H1 (cell line): Measurements from ENCODE around the gene AGBL4. TPM values are rescaled to one million over a fixed set of nuclear protein-coding genes. Genes with fewer than 3 reads are reported as not detected.

Experiments used
- CTCF ChIA-PET: fragments of 300-600 bp; sonication (Branson Sonifier 250); formaldehyde crosslinking; loops from one replicate; lab custom pipeline; 2021; ENCODE audit not compliant: partially characterized antibody; lab: Charles Lee
- POLR2A ChIA-PET: fragments of 300-600 bp; sonication (Branson Sonifier 250); formaldehyde crosslinking; loops from one replicate; lab custom pipeline; 2021; ENCODE audit warnings: inconsistent platforms; ENCODE audit not compliant: partially characterized antibody; lab: Charles Lee
- DNase-seq, 2 experiments: peaks; one replicate each; pipeline versions ENCODE4 v3.0.0 to v3.0.0-alpha.2; 2010 to 2022; ENCODE audit warnings: low spot score in 2 of 2, low read depth in 1 of 2, mixed read lengths in 1 of 2
- FAIRE-seq: peaks from 2 replicates; lab custom pipeline; 2011; peaks lifted over from hg19 to GRCh38; lab: Jason Lieb, UNC
- H2AFZ ChIP-seq: 2 replicates; pipeline ENCODE4 v1.8.1; 2012; ENCODE audit warnings: low read length, inconsistent platforms
- H2AK5ac ChIP-seq: 2 replicates; pipeline ENCODE4 v1.6.1; 2013; ENCODE audit warnings: low read depth, low read length
- H2BK120ac ChIP-seq: replicated peaks from 2 replicates; pipeline ENCODE3; 2013; ENCODE audit warnings: low read depth, low read length, inconsistent platforms
- H2BK12ac ChIP-seq: 2 replicates; pipeline ENCODE4 v1.6.1; 2013; ENCODE audit warnings: low read depth, low read length
- H2BK15ac ChIP-seq: 2 replicates; pipeline ENCODE4 v1.6.1; 2013; ENCODE audit warnings: low read length
- H2BK20ac ChIP-seq: 2 replicates; pipeline ENCODE4 v1.6.1; 2013; ENCODE audit warnings: low read length
- H2BK5ac ChIP-seq: 2 replicates; pipeline ENCODE4 v1.6.1; 2013; ENCODE audit warnings: low read depth, low read length
- H3K14ac ChIP-seq: 2 replicates; pipeline ENCODE4 v1.6.1; 2013; ENCODE audit warnings: inconsistent platforms; ENCODE audit not compliant: insufficient read length
- H3K18ac ChIP-seq: 2 replicates; pipeline ENCODE4 v1.6.1; 2013; ENCODE audit warnings: low read length; ENCODE audit errors: extremely low read depth
- H3K23ac ChIP-seq: 2 replicates; pipeline ENCODE4 v1.6.1; 2013; ENCODE audit warnings: inconsistent platforms; ENCODE audit not compliant: insufficient read length
- H3K23me2 ChIP-seq: 2 replicates; pipeline ENCODE4 v1.6.1; 2013; ENCODE audit warnings: low read depth, low read length
- H3K27ac ChIP-seq: 2 replicates; pipeline ENCODE4 v1.6.1; 2011; ENCODE audit warnings: low read depth, low read length, inconsistent platforms
- H3K27me3 ChIP-seq, 4 experiments: replicated peaks in 1 of 4; 1 replicate in 1 of 4; 2 replicates in 3 of 4; pipeline versions ENCODE4 v1.6.1 to v1.8.1; 2011 to 2013; ENCODE audit warnings: low read length in 3 of 4, mild to moderate bottlenecking in 3 of 4, inconsistent platforms in 2 of 4, mixed read lengths in 2 of 4, moderate library complexity in 1 of 4; ENCODE audit not compliant: control insufficient read depth in 3 of 4, insufficient read depth in 3 of 4; ENCODE audit errors: extremely low read depth in 1 of 4
- H3K36me3 ChIP-seq, 4 experiments: 2 replicates each; pipeline versions ENCODE4 v1.6.1 to v1.8.1; 2011 to 2013; ENCODE audit warnings: mild to moderate bottlenecking in 4 of 4, low read length in 3 of 4, moderate library complexity in 2 of 4, control low read depth in 1 of 4, inconsistent platforms in 1 of 4; ENCODE audit not compliant: insufficient read depth in 4 of 4, control insufficient read depth in 2 of 4
- H3K4ac ChIP-seq: replicated peaks from 2 replicates; pipeline ENCODE3; 2013; ENCODE audit warnings: low read length, low read depth, mixed read lengths, inconsistent platforms; ENCODE audit not compliant: insufficient read length
- H3K4me1 ChIP-seq, 4 experiments: replicated peaks in 1 of 4; 1 replicate in 1 of 4; 2 replicates in 3 of 4; pipeline versions ENCODE4 v1.6.1 to v1.8.1; 2011 to 2013; ENCODE audit warnings: low read length in 3 of 4, inconsistent platforms in 2 of 4, mixed read lengths in 1 of 4; ENCODE audit not compliant: insufficient read depth in 4 of 4, control insufficient read depth in 3 of 4
- H3K4me2 ChIP-seq, 2 experiments: 2 replicates each; pipeline versions ENCODE4 v1.6.1 to v1.8.1; 2011 to 2013; ENCODE audit warnings: low read depth in 2 of 2, low read length in 2 of 2, control low read depth in 1 of 2, inconsistent platforms in 1 of 2, mild to moderate bottlenecking in 1 of 2; ENCODE audit not compliant: insufficient read depth in 1 of 2
- H3K4me3 ChIP-seq, 4 experiments: fragments of 200-600, 300-600 bp in 1 of 4; sonication (generic), shearing (Covaris generic), sonication (Bioruptor Twin) in 1 of 4; 2 replicates each; pipeline versions ENCODE4 v1.5.1 to v1.8.1; 2011 to 2016; ENCODE audit warnings: low read length in 4 of 4, low read depth in 3 of 4, control low read depth in 2 of 4, inconsistent platforms in 2 of 4, mild to moderate bottlenecking in 2 of 4, mixed read lengths in 1 of 4, moderate library complexity in 1 of 4; ENCODE audit not compliant: insufficient read depth in 2 of 4; ENCODE audit errors: extremely low read depth in 1 of 4
- H3K56ac ChIP-seq: replicated peaks from 2 replicates; pipeline ENCODE3; 2013; ENCODE audit warnings: low read depth, mild to moderate bottlenecking, mixed read lengths, low read length, inconsistent platforms; ENCODE audit not compliant: insufficient read length
- H3K79me1 ChIP-seq: 2 replicates; pipeline ENCODE4 v1.6.1; 2013; ENCODE audit warnings: low read depth, low read length, control low read depth
- H3K79me2 ChIP-seq, 2 experiments: 2 replicates each; pipeline versions ENCODE4 v1.6.1 to v1.8.1; 2012 to 2013; ENCODE audit warnings: low read length in 2 of 2, mild to moderate bottlenecking in 2 of 2, inconsistent platforms in 1 of 2; ENCODE audit not compliant: insufficient read depth in 2 of 2, control insufficient read depth in 1 of 2
- H3K9ac ChIP-seq, 4 experiments: replicated peaks in 1 of 4; 1 replicate in 1 of 4; 2 replicates in 3 of 4; pipeline versions ENCODE4 v1.6.1 to v1.8.1; 2011 to 2013; ENCODE audit warnings: low read depth in 3 of 4, low read length in 3 of 4, control low read depth in 2 of 4, mild to moderate bottlenecking in 2 of 4, moderate library complexity in 2 of 4, inconsistent platforms in 1 of 4; ENCODE audit errors: extremely low read depth in 1 of 4
- H3K9me3 ChIP-seq, 2 experiments: 2 replicates each; pipeline versions ENCODE4 v1.6.1 to v1.8.1; 2012 to 2013; ENCODE audit warnings: mild to moderate bottlenecking in 2 of 2, moderate library complexity in 2 of 2, control low read depth in 1 of 2, inconsistent platforms in 1 of 2, low read depth in 1 of 2, low read length in 1 of 2, mixed read lengths in 1 of 2; ENCODE audit not compliant: insufficient read depth in 2 of 2
- H4K20me1 ChIP-seq, 2 experiments: replicated peaks in 1 of 2; 2 replicates each; pipeline versions ENCODE3 to v1.8.1; 2011 to 2013; ENCODE audit warnings: inconsistent platforms in 2 of 2, low read length in 2 of 2, mild to moderate bottlenecking in 1 of 2; ENCODE audit not compliant: insufficient read depth in 2 of 2, control insufficient read depth in 1 of 2
- H4K5ac ChIP-seq: 2 replicates; pipeline ENCODE4 v1.6.1; 2013; ENCODE audit warnings: low read length, low read depth, mixed read lengths, inconsistent platforms; ENCODE audit not compliant: insufficient read length
- H4K8ac ChIP-seq: 2 replicates; pipeline ENCODE4 v1.8.0; 2013; ENCODE audit warnings: mild to moderate bottlenecking, moderate library complexity, low read length, inconsistent platforms; ENCODE audit not compliant: insufficient read depth; ENCODE audit errors: extremely low read depth
- H4K91ac ChIP-seq: replicated peaks from 2 replicates; pipeline ENCODE3; 2013; ENCODE audit warnings: low read length, mixed read lengths, inconsistent platforms; ENCODE audit not compliant: insufficient read length
- HDAC6 ChIP-seq: IDR thresholded peaks from one replicate; pipeline ENCODE4 v1.7.1; 2012; ENCODE audit warnings: low read depth, mild to moderate bottlenecking, inconsistent platforms, low read length, moderate library complexity
- TAF7 ChIP-seq: optimal IDR thresholded peaks from 2 replicates; pipeline ENCODE3; 2011; ENCODE audit warnings: low read depth, mild to moderate bottlenecking, inconsistent platforms, low read length, moderate library complexity, borderline replicate concordance
- polyA plus RNA-seq, 7 experiments: library from polyadenylated mRNA; depleted of rRNA in 3 of 7; stranded (reverse) in 5 of 7; unstranded in 2 of 7; fragments of >200 nt in 5 of 7; fragments of 200-250 nt in 2 of 7; gene quantifications; 1 replicate in 5 of 7; 2 replicates in 1 of 7; 4 replicates in 1 of 7; pipeline versions ENCODE4 v1.2.1 to v1.2.3, GENCODE V29; 2011 to 2013; ENCODE audit warnings: missing spikeins in 2 of 7, mixed read lengths in 2 of 7
- total RNA-seq: library from RNA; stranded (reverse); fragmentation: NEBNext Ultra II Directional; extraction: Animal tissue kit (Norgen Biotek cat#: 25700); gene quantifications from 2 replicates; pipeline ENCODE4 v1.2.1, GENCODE V29; 2021

AGBL4 gene
- total and polyA plus RNA-seq, 2 of the 8 experiments (the other 6 are each of a cell fraction or from before 2014, with no cell fraction given): 0.41 to 0.45 TPM

DNA sequence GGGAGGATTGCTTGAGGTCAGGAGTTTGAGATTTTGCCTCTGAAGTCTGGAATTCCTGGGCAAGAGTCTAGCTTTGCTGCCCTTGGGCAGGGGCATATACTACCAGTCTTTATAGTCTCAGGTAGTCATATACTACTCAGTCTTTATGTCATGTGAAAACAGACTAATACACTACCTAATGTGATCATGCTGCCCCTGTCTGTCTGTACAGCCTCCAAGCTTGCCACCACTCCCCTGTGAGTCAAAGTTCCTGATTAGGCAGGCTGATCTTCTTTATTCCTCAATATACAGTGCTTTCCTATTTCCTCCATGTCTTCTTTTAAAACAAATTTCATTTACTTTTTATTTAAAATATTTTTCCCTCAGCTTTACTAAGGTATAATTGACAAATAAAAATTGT lies 1141.7 kb downstream of the AGBL4 start:
- Histone ChIP-seq H3K14ac (no peak overlapping the region), H3K4me1 (peaks cover 0 to 2% (median 0%) of the 10 kb centered on the region in 4 experiments; a peak in 1 of 7 replicates), H2BK12ac (no peak overlapping the region), H3K4me3 (no peak overlapping the region), H2BK20ac (no peak overlapping the region), H3K9ac (no peak overlapping the region), H3K4ac (no peak overlapping the region), H3K79me2 (no peaks in the 10 kb centered on the region), H3K4me2 (no peak overlapping the region), H2BK5ac (no peak overlapping the region), H3K36me3 (no peaks in the 10 kb centered on the region), H3K23me2 (no peaks in the 10 kb centered on the region), H2AFZ (no peak overlapping the region), H2AK5ac (no peak overlapping the region), H4K5ac (no peak overlapping the region), H4K20me1 (no peaks in the 10 kb centered on the region), H2BK120ac (no peak overlapping the region), H3K23ac (no peak overlapping the region), H3K9me3 (no peaks in the 10 kb centered on the region), H3K56ac (no peak overlapping the region), H4K91ac (no peak overlapping the region), H2BK15ac (no peak overlapping the region), H4K8ac (no peak overlapping the region), H3K18ac (no peak overlapping the region), H3K27ac (no peak overlapping the region), H3K79me1 (no peaks in the 10 kb centered on the region), H3K27me3 (no peaks in the 10 kb centered on the region)
- ChIA-PET CTCF (interaction anchor here (0.7 to 2.1 kb wide), 3 partner anchors 11 to 312 kb away, joined by 3 to 10 read pairs (median 4); no protein-coding TSS in a partner anchor), POLR2A (no interaction called here)
- FAIRE-seq: no peak
- DNase-seq: no peak
- no peak for TF ChIP-seq HDAC6
- TF ChIP-seq TAF7: no peak
